A673 (cell line): ENCODE data around the gene SLC25A11.

ENCODE experiments used
- EZH2 ChIP-seq: fragments of 200-600 bp; sonication (generic); IDR thresholded peaks from 2 replicates; pipeline ENCODE4 v1.6.1; 2017; ENCODE audit warnings: borderline replicate concordance, low read depth, mild to moderate bottlenecking, mixed read lengths, antibody characterized with exemption, low read length; ENCODE audit not compliant: poor library complexity, severe bottlenecking
- TF ChIP-seq, protein P1 (sequence below): fragments of 300-800, 200-600 bp; sonication (generic); conservative IDR thresholded peaks from 2 replicates; pipeline ENCODE4 v1.5.1; 2017; ENCODE audit warnings: low read depth, mild to moderate bottlenecking, antibody characterized with exemption, low read length, moderate library complexity, mixed read lengths

DNA sequence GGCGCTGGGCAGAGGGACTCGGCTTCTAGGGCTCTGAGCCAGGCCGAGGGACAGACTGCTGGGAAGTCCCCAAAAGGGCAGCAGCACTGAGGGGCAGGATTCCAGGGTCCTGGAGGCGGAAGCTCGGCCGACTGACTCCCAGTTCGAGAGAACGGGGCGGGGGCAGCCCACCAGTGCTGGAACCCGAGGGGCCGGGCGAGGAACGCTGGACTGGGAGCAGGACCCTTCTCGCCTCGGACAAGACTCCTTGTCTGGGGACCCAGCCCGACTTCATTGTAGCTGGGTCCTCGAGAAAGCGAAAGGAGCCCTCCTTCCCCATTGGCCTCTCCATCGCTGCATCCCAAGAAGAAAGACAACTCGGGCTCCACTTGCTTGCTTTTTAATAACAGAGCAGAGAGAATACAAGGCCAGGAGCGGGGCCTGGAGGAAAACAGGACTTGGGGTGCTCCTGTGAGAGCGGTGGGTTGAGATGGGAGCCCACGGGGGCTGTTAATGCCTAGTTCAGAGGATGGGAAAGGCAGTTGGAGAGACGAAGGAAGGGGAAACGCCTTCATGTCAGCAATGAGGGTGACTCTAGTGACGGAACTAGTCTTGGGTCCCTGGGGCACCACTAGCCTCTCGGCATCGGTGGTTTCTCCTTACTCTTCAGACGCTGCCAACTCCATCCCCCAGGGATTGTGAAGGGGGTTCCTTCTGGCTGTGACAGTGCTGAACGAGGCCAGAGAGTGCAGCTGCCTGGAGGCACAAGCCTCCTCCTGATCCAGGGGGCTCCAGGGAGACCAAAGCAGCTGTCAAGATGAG is 48.1 kb upstream of the SLC25A11 start:
- TF ChIP-seq, protein P1, sequence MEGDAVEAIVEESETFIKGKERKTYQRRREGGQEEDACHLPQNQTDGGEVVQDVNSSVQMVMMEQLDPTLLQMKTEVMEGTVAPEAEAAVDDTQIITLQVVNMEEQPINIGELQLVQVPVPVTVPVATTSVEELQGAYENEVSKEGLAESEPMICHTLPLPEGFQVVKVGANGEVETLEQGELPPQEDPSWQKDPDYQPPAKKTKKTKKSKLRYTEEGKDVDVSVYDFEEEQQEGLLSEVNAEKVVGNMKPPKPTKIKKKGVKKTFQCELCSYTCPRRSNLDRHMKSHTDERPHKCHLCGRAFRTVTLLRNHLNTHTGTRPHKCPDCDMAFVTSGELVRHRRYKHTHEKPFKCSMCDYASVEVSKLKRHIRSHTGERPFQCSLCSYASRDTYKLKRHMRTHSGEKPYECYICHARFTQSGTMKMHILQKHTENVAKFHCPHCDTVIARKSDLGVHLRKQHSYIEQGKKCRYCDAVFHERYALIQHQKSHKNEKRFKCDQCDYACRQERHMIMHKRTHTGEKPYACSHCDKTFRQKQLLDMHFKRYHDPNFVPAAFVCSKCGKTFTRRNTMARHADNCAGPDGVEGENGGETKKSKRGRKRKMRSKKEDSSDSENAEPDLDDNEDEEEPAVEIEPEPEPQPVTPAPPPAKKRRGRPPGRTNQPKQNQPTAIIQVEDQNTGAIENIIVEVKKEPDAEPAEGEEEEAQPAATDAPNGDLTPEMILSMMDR, result no peak
- no peak for TF ChIP-seq EZH2
